Measurements from ENCODE around the gene TCF19. TPM values are rescaled to one million over a fixed set of nuclear protein-coding genes. Genes with fewer than 3 reads are reported as not detected.

TCF19 gene
- total RNA-seq, 1 donor from 2014 or later, result 6.2 TPM

- TF ChIP-seq, protein P1, sequence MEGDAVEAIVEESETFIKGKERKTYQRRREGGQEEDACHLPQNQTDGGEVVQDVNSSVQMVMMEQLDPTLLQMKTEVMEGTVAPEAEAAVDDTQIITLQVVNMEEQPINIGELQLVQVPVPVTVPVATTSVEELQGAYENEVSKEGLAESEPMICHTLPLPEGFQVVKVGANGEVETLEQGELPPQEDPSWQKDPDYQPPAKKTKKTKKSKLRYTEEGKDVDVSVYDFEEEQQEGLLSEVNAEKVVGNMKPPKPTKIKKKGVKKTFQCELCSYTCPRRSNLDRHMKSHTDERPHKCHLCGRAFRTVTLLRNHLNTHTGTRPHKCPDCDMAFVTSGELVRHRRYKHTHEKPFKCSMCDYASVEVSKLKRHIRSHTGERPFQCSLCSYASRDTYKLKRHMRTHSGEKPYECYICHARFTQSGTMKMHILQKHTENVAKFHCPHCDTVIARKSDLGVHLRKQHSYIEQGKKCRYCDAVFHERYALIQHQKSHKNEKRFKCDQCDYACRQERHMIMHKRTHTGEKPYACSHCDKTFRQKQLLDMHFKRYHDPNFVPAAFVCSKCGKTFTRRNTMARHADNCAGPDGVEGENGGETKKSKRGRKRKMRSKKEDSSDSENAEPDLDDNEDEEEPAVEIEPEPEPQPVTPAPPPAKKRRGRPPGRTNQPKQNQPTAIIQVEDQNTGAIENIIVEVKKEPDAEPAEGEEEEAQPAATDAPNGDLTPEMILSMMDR (IDR thresholded peaks at IDR 0.05), result no peak
- no peak for DNase-seq
- Histone ChIP-seq H3K9me3 (no peaks in the 10 kb centered on the region), H3K27me3 (ENCODE audit: low read depth) (no peaks in the 10 kb centered on the region), H3K4me1 (peaks cover 22% of the 10 kb centered on the region), H3K4me3 (no peak overlapping the region), H3K36me3 (peaks cover 22% of the 10 kb centered on the region), H3K27ac (no peak overlapping the region)
- ATAC-seq, result no peak
- intact Hi-C loops (cut with DNase I), result no loop called here
These were observed 16.0 kb upstream of the TCF19 start for GRCh38 chr6:31142361-31142761.

DNA sequence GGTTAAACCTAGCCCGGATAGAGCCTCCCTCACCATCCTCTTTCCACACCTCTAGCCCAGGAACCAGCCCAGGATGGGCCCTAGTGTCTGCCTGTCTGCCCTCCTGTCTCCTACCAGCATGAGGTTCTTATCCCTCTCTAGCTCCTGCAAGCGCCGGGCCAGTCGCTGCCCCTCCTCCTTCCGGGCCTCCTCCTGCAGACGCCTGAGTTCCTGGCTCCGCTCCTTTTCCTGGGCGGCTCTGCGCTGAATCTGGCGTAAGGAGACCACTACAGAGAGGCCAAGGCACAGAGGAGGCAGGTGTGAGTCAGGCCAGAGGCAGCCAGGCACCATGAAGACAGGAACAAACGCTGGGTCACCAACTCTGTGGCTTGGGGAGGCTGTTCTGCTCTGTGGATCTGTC, 15.2 kb upstream of the TCF19 start:
- Histone ChIP-seq H3K27ac (no peak overlapping the region), H3K4me1 (peaks cover 14% of the 10 kb centered on the region), H3K36me3 (peaks cover 22% of the 10 kb centered on the region), H3K9me3 (no peaks in the 10 kb centered on the region), H3K4me3 (no peak overlapping the region), H3K27me3 (ENCODE audit: low read depth) (no peaks in the 10 kb centered on the region)
- TF ChIP-seq, protein P1 (IDR thresholded peaks at IDR 0.05), result no peak
- ATAC-seq (peak; percentile 28 to 41), DNase-seq (no peak)
- intact Hi-C loops (cut with DNase I), result no loop called here

GRCh38 chr6:31144296-31144969, 14.0 kb upstream of the TCF19 start:
- H3K36me3 ChIP-seq, result peaks cover 22% of the 10 kb centered on the region

GRCh38 chr6:31144970-31145340, 13.4 kb upstream of the TCF19 start:
- peaks cover 26% of the 10 kb centered on the region for H3K36me3 ChIP-seq
- H3K9me3 ChIP-seq, result no peaks in the 10 kb centered on the region
- DNase-seq, result no peak
- peaks cover 8% of the 10 kb centered on the region for H3K4me1 ChIP-seq
- TF ChIP-seq, protein P1 (IDR thresholded peaks at IDR 0.05), result no peak
- ATAC-seq, result no peak
- no peak overlapping the region for H3K27ac ChIP-seq
- intact Hi-C loops (cut with DNase I), result no loop called here
- H3K27me3 ChIP-seq (ENCODE audit: low read depth), result no peaks in the 10 kb centered on the region
- no peak overlapping the region for H3K4me3 ChIP-seq

More at GRCh38 chr6:31144296-31144969, 14.0 kb upstream of the TCF19 start:
- ATAC-seq (peak in 1 of 2 donors; percentile 11), DNase-seq (no peak)
- TF ChIP-seq, protein P1 (IDR thresholded peaks at IDR 0.05), result no peak
- Histone ChIP-seq H3K9me3 (no peaks in the 10 kb centered on the region), H3K4me1 (peaks cover 9% of the 10 kb centered on the region), H3K27ac (no peak overlapping the region), H3K27me3 (ENCODE audit: low read depth) (no peaks in the 10 kb centered on the region), H3K4me3 (no peak overlapping the region)
- intact Hi-C loops (cut with DNase I), result no loop called here

GRCh38 chr6:31145386-31145785, 13.0 kb upstream of the TCF19 start:
- H3K9me3 ChIP-seq, result no peaks in the 10 kb centered on the region
- ATAC-seq, result no peak
- H3K27ac ChIP-seq, result no peak overlapping the region
- DNase-seq, result no peak
- H3K4me3 ChIP-seq, result no peak overlapping the region
- no peaks in the 10 kb centered on the region for H3K27me3 ChIP-seq (ENCODE audit: low read depth)
- TF ChIP-seq, protein P1 (IDR thresholded peaks at IDR 0.05), result no peak
- intact Hi-C loops (cut with DNase I), result no loop called here
- H3K4me1 ChIP-seq, result peaks cover 8% of the 10 kb centered on the region
- H3K36me3 ChIP-seq, result peaks cover 30% of the 10 kb centered on the region
